ENCODE results near the gene PGM5. TPM values are rescaled to one million over a fixed set of nuclear protein-coding genes. Genes with fewer than 3 reads are reported as not detected.

The PGM5 gene
- total RNA-seq, 1 experiment from 2014 or later, result 0.15 TPM

GRCh38 chr9:68426755-68427154 is 70.3 kb downstream of the PGM5 start:
- ChIA-PET CTCF (interaction anchor here (4.2 kb wide), 1 partner anchor 9 kb away, joined by 18 read pairs; no protein-coding TSS in a partner anchor), RAD21 (ENCODE audit: low non-redundant PET in 1 of 2, low total read pairs in 2 of 2, uncharacterized antibody in 2 of 2, unreplicated experiment in 2 of 2) (no interaction called here), POLR2A (no interaction called here)
- H3K9me2 ChIP-seq (ENCODE audit: insufficient read depth), result no peaks in the 10 kb centered on the region
- no peak overlapping the region for H3K4me3 ChIP-seq (replicated peaks in 1 of 2; ENCODE audit: low read depth in 1 of 2, low read length in 2 of 2)
- no peaks in the 10 kb centered on the region for H3K9me3 ChIP-seq (ENCODE audit: control insufficient read depth in 1 of 2, insufficient read depth in 1 of 2, low read depth in 1 of 2, low read length in 2 of 2)
- H2AFZ ChIP-seq (ENCODE audit: low read depth, low read length, poor library complexity, severe bottlenecking), result no peak overlapping the region
- H3K36me3 ChIP-seq (ENCODE audit: control insufficient read depth in 1 of 2, insufficient read depth in 2 of 2, low read length in 2 of 2), result no peaks in the 10 kb centered on the region
- H3K9ac ChIP-seq (ENCODE audit: low read length), result no peak overlapping the region
- no peak for TF ChIP-seq ZNF274 (IDR thresholded peaks at IDR 0.05; ENCODE audit: low read depth, low read length)
- no peak for TF ChIP-seq TCF7L2 (IDR thresholded peaks at IDR 0.05; ENCODE audit: borderline replicate concordance, extremely low read depth, insufficient read depth, insufficient read length)
- TF ChIP-seq SRF (IDR thresholded peaks at IDR 0.05; ENCODE audit: low read depth), result no peak
- TF ChIP-seq SIN3A (IDR thresholded peaks at IDR 0.05; ENCODE audit: low read depth), result no peak
- TF ChIP-seq EGR1 (IDR thresholded peaks at IDR 0.05; ENCODE audit: low read depth), result no peak
- TF ChIP-seq POLR2A (IDR thresholded peaks at IDR 0.05; ENCODE audit: borderline replicate concordance, extremely low read depth, insufficient read depth, insufficient read length), result no peak
- no peak for TF ChIP-seq POLR2AphosphoS5 (IDR thresholded peaks at IDR 0.05; ENCODE audit: low read depth, low read length)
- no peak for TF ChIP-seq ZBTB33 (IDR thresholded peaks at IDR 0.05; ENCODE audit: extremely low read depth, insufficient replicate concordance, low read length)
- no peak overlapping the region for H3K4me2 ChIP-seq (ENCODE audit: low read length)
- no TSS peak for BruUV-seq (replicated peaks)
- H3K79me2 ChIP-seq (ENCODE audit: insufficient read depth, low read length), result no peaks in the 10 kb centered on the region
- H3K27me3 ChIP-seq (ENCODE audit: insufficient read depth, low read length), result peaks cover 14% of the 10 kb centered on the region; the same call in 1 of the 2 replicates
- intact Hi-C loops (cut with micrococcal nuclease), result loop anchor here (10.0 kb wide), 1 partner anchor 68 kb away; no protein-coding TSS in a partner anchor
- H3K4me1 ChIP-seq (ENCODE audit: control insufficient read depth in 1 of 2, insufficient read depth in 2 of 2, low read length in 2 of 2), result no peaks in the 10 kb centered on the region
- ATAC-seq (no peak), DNase-seq (ENCODE audit: low read depth, low spot score) (no peak)
- H3K27ac ChIP-seq (ENCODE audit: low read depth, low read length), result no peak overlapping the region
- H4K20me1 ChIP-seq (ENCODE audit: insufficient read depth), result no peaks in the 10 kb centered on the region
